ENCODE measurements around the gene PRND. TPM values are rescaled to one million over a fixed set of nuclear protein-coding genes. Genes with fewer than 3 reads are reported as not detected.

Gene PRND
- total and polyA plus RNA-seq, 11 donors: 0.06 to 0.45 (median 0.25) TPM; not detected in 7

DNA sequence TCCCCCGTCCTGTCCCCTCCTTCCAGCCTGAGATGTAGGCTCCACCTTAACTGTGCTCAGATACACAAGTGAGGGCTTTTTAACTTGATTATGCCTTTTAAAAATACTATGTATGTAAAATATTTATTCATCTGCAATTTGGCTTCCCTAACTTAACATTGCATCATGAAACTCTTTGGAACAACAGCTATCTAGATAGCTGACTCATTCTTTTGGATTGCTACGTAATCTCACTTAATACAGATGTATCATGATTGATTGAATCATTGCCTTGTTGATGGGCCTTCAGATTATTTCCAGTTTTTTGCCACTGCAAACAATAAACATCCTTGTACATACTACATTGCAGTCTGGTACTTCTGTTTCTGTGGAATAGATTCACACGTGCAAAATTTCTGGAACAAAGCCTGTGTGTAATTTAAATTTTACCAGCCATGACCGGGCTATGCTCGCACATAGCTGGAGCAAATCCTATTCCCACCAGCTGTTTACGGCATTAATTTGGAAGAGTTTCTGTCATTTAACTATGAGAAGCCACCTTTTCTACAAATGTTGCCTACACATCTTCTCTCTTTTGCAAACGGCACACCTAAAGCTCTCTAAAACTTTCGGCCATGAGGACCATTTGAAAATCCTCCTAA lies 6.5 kb downstream of the PRND start:
- no peak overlapping the region for H3K27ac ChIP-seq
- TF ChIP-seq POLR2A (IDR thresholded peaks at IDR 0.05): no peak
- TF ChIP-seq, protein P1, sequence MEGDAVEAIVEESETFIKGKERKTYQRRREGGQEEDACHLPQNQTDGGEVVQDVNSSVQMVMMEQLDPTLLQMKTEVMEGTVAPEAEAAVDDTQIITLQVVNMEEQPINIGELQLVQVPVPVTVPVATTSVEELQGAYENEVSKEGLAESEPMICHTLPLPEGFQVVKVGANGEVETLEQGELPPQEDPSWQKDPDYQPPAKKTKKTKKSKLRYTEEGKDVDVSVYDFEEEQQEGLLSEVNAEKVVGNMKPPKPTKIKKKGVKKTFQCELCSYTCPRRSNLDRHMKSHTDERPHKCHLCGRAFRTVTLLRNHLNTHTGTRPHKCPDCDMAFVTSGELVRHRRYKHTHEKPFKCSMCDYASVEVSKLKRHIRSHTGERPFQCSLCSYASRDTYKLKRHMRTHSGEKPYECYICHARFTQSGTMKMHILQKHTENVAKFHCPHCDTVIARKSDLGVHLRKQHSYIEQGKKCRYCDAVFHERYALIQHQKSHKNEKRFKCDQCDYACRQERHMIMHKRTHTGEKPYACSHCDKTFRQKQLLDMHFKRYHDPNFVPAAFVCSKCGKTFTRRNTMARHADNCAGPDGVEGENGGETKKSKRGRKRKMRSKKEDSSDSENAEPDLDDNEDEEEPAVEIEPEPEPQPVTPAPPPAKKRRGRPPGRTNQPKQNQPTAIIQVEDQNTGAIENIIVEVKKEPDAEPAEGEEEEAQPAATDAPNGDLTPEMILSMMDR (IDR thresholded peaks at IDR 0.05): no peak
- DNase-seq (no peak), ATAC-seq (no peak)
- no peak overlapping the region for H3K4me3 ChIP-seq
- H3K4me1 ChIP-seq: peaks cover 0 to 20% (median 8%) of the 10 kb centered on the region in 12 donors
- no peaks in the 10 kb centered on the region for H3K36me3 ChIP-seq
- intact Hi-C loops (cut with DNase I): loop anchor here in 2 of 10 donors (10.0 kb wide), 2 partner anchors 473 to 623 kb away; no protein-coding TSS in a partner anchor
- H3K27me3 ChIP-seq: no peaks in the 10 kb centered on the region
- WGBS, 4 donors: 82 to 90% (median 85%) methylated on average over 8 of the region's 8 CpGs
- no peaks in the 10 kb centered on the region for H3K9me3 ChIP-seq

DNA sequence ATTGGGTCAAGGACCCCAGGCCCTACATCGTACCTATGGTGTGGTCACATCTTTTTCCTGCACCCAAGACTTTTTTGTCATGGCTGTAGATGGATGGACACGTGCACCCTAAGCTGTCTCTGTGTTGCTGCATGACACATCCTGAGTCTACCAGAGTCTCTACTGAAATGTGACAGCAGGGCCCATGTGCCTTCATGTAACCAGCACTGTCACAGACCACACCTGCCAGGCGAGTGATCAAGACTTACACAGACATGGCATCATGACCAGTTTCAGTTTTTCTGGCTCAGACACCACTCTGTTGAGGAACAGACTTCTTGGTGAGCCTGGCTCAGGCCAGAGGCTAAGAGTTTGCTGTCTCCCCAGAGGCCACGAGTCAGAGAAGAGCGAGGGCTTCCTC lies 7.6 kb downstream of the PRND start:
- DNase-seq (no peak), ATAC-seq (no peak)
- TF ChIP-seq POLR2A (IDR thresholded peaks at IDR 0.05): no peak
- TF ChIP-seq, protein P1 (IDR thresholded peaks at IDR 0.05): no peak
- no peaks in the 10 kb centered on the region for H3K36me3 ChIP-seq
- H3K4me3 ChIP-seq: no peak overlapping the region
- peaks cover 0 to 20% (median 8%) of the 10 kb centered on the region in 12 donors for H3K4me1 ChIP-seq
- no peaks in the 10 kb centered on the region for H3K27me3 ChIP-seq
- intact Hi-C loops (cut with DNase I): loop anchor here in 2 of 10 donors (10.0 kb wide), 2 partner anchors 474 to 624 kb away; no protein-coding TSS in a partner anchor
- H3K9me3 ChIP-seq: no peaks in the 10 kb centered on the region
- no peak overlapping the region for H3K27ac ChIP-seq
- WGBS, 4 donors: 80 to 93% (median 83%) methylated on average over 5 of the region's 5 CpGs

DNA sequence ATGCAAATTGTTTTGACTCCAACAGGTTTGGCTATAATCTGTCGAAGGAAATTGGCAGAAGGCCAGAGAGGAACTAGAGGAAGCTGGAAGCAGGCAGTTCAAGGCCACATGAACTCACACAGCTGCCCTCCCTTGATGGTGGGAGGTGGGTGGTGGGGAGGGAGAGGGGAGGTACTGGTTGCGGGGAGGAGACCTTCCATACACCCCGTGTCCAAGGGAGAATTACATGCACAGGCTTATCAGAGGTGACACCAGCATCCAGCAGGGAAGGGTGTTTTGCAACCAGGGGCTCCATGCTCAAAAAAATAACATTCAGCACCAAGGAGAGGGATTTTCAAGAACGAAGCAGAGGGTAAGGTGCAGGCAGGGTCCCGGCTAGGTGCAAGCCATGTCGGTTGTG lies 9.1 kb downstream of the PRND start:
- H3K4me3 ChIP-seq: no peak overlapping the region
- intact Hi-C loops (cut with DNase I): no loop called here
- WGBS, 4 donors: 8 to 15% (median 11%) methylated on average over 6 of the region's 6 CpGs
- no peaks in the 10 kb centered on the region for H3K27me3 ChIP-seq
- no peak for TF ChIP-seq POLR2A (IDR thresholded peaks at IDR 0.05)
- TF ChIP-seq, protein P1 (IDR thresholded peaks at IDR 0.05): no peak
- DNase-seq: peak in 1 of 5 donors; percentile 33
- H3K4me1 ChIP-seq: peaks cover 0 to 20% (median 8%) of the 10 kb centered on the region in 12 donors
- peak in 2 of 4 donors; percentile 29 to 61 for ATAC-seq
- no peak overlapping the region for H3K27ac ChIP-seq
- H3K9me3 ChIP-seq: no peaks in the 10 kb centered on the region
- H3K36me3 ChIP-seq: no peaks in the 10 kb centered on the region

DNA sequence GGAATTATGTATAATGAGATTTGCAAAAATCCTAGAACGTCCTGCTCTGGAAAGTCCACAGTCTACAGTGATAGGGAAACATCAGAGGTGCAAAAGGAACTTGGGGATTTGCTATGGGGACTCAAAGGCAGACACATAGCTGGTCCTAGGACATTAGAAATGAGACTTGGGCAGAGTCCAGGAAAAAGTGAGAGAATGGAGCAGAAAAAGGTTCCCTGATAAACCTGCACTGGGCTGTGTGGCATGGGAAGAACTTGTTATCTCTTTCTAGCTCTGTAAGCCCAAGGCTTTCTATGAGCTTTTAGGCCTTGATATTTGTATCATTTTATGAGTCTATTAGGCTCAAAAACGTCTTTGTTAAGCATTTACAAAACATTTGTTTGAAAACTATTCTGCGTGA lies 15.2 kb downstream of the PRND start:
- Histone ChIP-seq H3K9me3 (no peaks in the 10 kb centered on the region), H3K36me3 (no peaks in the 10 kb centered on the region), H3K4me1 (peaks cover 0 to 8% (median 0%) of the 10 kb centered on the region in 12 donors), H3K4me3 (no peak overlapping the region), H3K27me3 (no peaks in the 10 kb centered on the region), H3K27ac (peak overlapping the region in 4 of 12 donors; percentile 17 to 32 (median 22))
- intact Hi-C loops (cut with DNase I): no loop called here
- no peak for DNase-seq
- peak; percentile 50 to 90 (median 73) for ATAC-seq
- WGBS, 4 donors: 57 to 64% (median 59%) methylated on average over 3 of the region's 3 CpGs
- TF ChIP-seq, protein P1 (IDR thresholded peaks at IDR 0.05): no peak
- TF ChIP-seq POLR2A (IDR thresholded peaks at IDR 0.05): no peak
